ENCODE results near the gene MMP2. TPM values are rescaled to one million over a fixed set of nuclear protein-coding genes. Genes with fewer than 3 reads are reported as not detected.

The MMP2 gene
- total RNA-seq, 1 experiment from 2014 or later, result not detected

DNA sequence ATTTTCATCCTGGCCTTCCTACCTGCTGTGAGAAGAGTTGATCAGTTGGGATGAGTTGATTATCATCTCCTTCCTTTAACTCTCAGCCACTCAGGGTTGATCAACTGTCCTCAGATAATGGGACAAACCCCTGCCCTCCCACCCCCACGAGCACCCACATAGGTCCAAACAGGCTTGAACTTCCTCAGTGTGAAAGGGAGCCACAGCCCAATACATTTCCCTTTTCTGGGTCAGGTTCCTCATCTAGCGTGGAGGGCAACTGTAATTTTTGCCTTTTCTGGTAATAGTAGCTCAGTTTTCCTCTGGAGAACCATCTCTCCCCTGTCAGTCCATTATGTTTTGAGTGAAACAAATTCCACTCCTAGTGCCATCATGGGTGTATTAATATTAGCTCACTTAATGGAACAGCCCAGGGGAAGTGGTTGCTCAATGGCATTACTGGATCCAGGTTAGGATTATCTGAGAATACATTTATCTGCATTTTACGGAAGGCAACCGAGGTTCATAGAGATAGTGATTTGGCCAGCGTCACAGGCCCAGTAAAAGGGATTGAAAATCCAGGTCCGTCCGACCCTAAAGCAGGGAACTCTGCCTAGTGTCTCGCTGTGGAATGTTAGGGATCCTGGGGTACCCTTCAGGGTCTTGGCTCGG, 29.4 kb downstream of the MMP2 start:
- H3K9me3 ChIP-seq (ENCODE audit: low read length), result no peaks in the 10 kb centered on the region
- peaks cover 14% of the 10 kb centered on the region; the same call in 1 of the 2 replicates for H3K79me2 ChIP-seq (ENCODE audit: low read length)
- H2AFZ ChIP-seq (ENCODE audit: low read length), result no peak overlapping the region
- no peak overlapping the region for H3K9ac ChIP-seq (ENCODE audit: low read length)
- ATAC-seq, result no peak
- no TSS peak for BruUV-seq (replicated peaks)
- ChIA-PET POLR2A (ENCODE audit: unreplicated experiment) (no interaction called here), CTCF (no interaction called here)
- no peaks in the 10 kb centered on the region for H3K36me3 ChIP-seq (ENCODE audit: low read depth, low read length)
- H3K4me3 ChIP-seq (ENCODE audit: low read length), result no peak overlapping the region
- H3K4me2 ChIP-seq (ENCODE audit: low read length), result no peak overlapping the region
- no peaks in the 10 kb centered on the region for H3K27me3 ChIP-seq (ENCODE audit: low read length)
- H4K20me1 ChIP-seq (ENCODE audit: low read length), result no peaks in the 10 kb centered on the region
- TF ChIP-seq EZH2phosphoT487 (IDR thresholded peaks at IDR 0.05; ENCODE audit: borderline replicate concordance, low read length) (no peak), EZH2 (IDR thresholded peaks at IDR 0.05; ENCODE audit: low read length, unreplicated experiment) (no peak)
- TF ChIP-seq, protein P1, sequence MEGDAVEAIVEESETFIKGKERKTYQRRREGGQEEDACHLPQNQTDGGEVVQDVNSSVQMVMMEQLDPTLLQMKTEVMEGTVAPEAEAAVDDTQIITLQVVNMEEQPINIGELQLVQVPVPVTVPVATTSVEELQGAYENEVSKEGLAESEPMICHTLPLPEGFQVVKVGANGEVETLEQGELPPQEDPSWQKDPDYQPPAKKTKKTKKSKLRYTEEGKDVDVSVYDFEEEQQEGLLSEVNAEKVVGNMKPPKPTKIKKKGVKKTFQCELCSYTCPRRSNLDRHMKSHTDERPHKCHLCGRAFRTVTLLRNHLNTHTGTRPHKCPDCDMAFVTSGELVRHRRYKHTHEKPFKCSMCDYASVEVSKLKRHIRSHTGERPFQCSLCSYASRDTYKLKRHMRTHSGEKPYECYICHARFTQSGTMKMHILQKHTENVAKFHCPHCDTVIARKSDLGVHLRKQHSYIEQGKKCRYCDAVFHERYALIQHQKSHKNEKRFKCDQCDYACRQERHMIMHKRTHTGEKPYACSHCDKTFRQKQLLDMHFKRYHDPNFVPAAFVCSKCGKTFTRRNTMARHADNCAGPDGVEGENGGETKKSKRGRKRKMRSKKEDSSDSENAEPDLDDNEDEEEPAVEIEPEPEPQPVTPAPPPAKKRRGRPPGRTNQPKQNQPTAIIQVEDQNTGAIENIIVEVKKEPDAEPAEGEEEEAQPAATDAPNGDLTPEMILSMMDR (conservative IDR thresholded peaks at IDR 0.05; ENCODE audit: low read depth, low read length), result no peak
- no peak overlapping the region for H3K27ac ChIP-seq (ENCODE audit: low read length)
- H3K9me2 ChIP-seq (replicated peaks; ENCODE audit: low read length), result no peaks in the 10 kb centered on the region
- DNase-seq, result no peak
- intact Hi-C loops (cut with micrococcal nuclease), result no loop called here
- peaks cover 2% of the 10 kb centered on the region; the same call in 1 of the 2 replicates for H3K4me1 ChIP-seq (ENCODE audit: insufficient read depth, low read length)
- H3F3A ChIP-seq (ENCODE audit: low read length, unreplicated experiment), result no peaks in the 10 kb centered on the region

DNA sequence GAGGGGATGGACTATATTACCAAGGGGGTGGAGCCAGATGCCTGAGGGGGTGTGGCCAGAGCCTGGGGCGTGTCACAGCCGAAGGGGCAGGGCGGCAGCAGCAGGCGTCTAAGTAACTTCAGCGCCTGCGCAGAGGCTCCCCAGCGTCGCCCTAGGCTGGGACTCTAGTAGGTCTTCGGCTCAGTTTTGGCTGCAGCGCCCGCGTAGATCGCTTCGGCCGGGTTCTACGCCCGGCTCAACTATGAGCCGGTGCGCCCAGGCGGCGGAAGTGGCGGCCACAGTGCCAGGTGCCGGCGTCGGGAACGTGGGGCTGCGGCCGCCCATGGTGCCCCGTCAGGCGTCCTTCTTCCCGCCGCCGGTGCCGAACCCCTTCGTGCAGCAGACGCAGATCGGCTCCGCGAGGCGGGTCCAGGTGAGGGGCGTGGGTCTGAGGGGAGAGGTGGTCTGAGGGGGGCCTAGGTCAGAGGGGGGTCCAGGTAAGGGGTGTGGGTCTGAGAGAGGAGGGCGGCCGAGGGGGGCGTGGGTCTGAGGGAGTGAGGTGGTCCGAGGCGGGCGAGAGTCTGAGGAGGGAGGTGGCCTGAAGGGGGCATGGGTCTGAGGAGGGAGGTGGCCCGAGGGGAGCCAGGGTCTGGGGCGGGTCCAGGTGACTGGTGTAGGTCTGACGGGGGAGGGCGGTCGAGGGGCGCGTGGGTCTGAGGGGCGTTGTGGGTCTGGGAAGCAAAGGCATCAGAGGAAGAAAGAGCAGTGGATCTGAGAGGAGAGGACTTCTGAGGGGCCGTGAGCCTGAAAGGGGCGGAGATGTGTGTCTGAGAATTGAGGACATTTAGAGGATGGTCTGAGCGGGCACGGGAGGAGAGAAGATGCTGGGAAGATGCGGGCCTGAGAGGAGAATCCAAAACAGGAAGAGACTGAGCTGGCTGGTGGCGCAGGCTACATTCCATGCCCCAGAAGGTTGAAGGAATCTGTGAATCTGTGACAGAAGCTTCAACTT, 30.2 kb downstream of the MMP2 start, which contains the start of gene LPCAT2:
TSS of gene LPCAT2 (plus strand) at position 132 of the 991 bp plus-strand sequence. CDS start at position 242, 110 bp downstream.
- no TSS peak for BruUV-seq (replicated peaks)
- Histone ChIP-seq H3K9me2 (replicated peaks; ENCODE audit: low read length) (no peaks in the 10 kb centered on the region), H3K79me2 (ENCODE audit: low read length) (peaks cover 14% of the 10 kb centered on the region; the same call in 1 of the 2 replicates), H3K4me3 (ENCODE audit: low read length) (peak within 1 kb of the TSS; percentile 71), H3K4me2 (ENCODE audit: low read length) (peak within 1 kb of the TSS; percentile 71), H3K9me3 (ENCODE audit: low read length) (no peaks in the 10 kb centered on the region), H3K9ac (ENCODE audit: low read length) (no peak within 1 kb of the TSS), H3K36me3 (ENCODE audit: low read depth, low read length) (no peaks in the 10 kb centered on the region), H3K27me3 (ENCODE audit: low read length) (no peaks in the 10 kb centered on the region), H3F3A (ENCODE audit: low read length, unreplicated experiment) (no peaks in the 10 kb centered on the region), H3K27ac (ENCODE audit: low read length) (no peak within 1 kb of the TSS), H4K20me1 (ENCODE audit: low read length) (no peaks in the 10 kb centered on the region), H2AFZ (ENCODE audit: low read length) (peak within 1 kb of the TSS; percentile 64), H3K4me1 (ENCODE audit: insufficient read depth, low read length) (no peaks in the 10 kb centered on the region)
- CTCF ChIA-PET, result no interaction called here
- peak; percentile 73 for DNase-seq
- POLR2A ChIA-PET (ENCODE audit: unreplicated experiment), result no interaction called here
- intact Hi-C loops (cut with micrococcal nuclease), result no loop called here
- ATAC-seq, result no peak
- TF ChIP-seq, protein P1 (conservative IDR thresholded peaks at IDR 0.05; ENCODE audit: low read depth, low read length), result no peak
- TF ChIP-seq EZH2phosphoT487 (IDR thresholded peaks at IDR 0.05; ENCODE audit: borderline replicate concordance, low read length), result no peak
- TF ChIP-seq EZH2 (IDR thresholded peaks at IDR 0.05; ENCODE audit: low read length, unreplicated experiment), result no peak
